ENCODE data around the gene TSR3.
A peak's percentile ranks its signal among the peaks of the same experiment; 100 is the strongest.

GRCh38 chr16:1345651-1346421, 5.8 kb downstream of the TSR3 start:
- TF ChIP-seq CTCF (IDR thresholded peaks at IDR 0.05 in 8 of 11, conservative IDR thresholded peaks at IDR 0.05 in 3 of 11) (no peak), POLR2A (IDR thresholded peaks at IDR 0.05) (no peak), POLR2AphosphoS5 (IDR thresholded peaks at IDR 0.05) (peak in 2 of 3 donors; percentile 17 to 54)

Measured in spleen (tissue), 7 donors.